Epithelial cell of proximal tubule (primary cell): Measurements from ENCODE around the gene SERPING1. TPM values are rescaled to one million over a fixed set of nuclear protein-coding genes. Genes with fewer than 3 reads are reported as not detected.
A peak's percentile ranks its signal among the peaks of the same experiment; 100 is the strongest.

Experiments used
- DNase-seq: peaks from one replicate; pipeline ENCODE4 v3.0.0-alpha.2; 2011; ENCODE audit warnings: low read depth
- H3K4me3 ChIP-seq: 2 replicates; pipeline ENCODE4 v1.5.1; 2011; ENCODE audit warnings: low read depth, mild to moderate bottlenecking, low read length
- CTCF ChIP-seq: conservative IDR thresholded peaks from 2 replicates; pipeline ENCODE4 v1.5.1; 2012; ENCODE audit warnings: low read depth, mild to moderate bottlenecking, low read length
- total RNA-seq: library from RNA; depleted of rRNA; stranded (reverse); fragments of >200 nt; gene quantifications from 2 replicates; pipeline ENCODE4 v1.2.3, GENCODE V29; 2015

SERPING1 gene
- total RNA-seq, 1 donor from 2014 or later = 49.8 TPM

GRCh38 chr11:57646799-57647303 lies 49.4 kb downstream of the SERPING1 start:
- no peak for TF ChIP-seq CTCF
- DNase-seq = no peak

GRCh38 chr11:57647372-57647771 lies 49.9 kb downstream of the SERPING1 start:
- TF ChIP-seq CTCF = no peak
- no peak for DNase-seq
- H3K4me3 ChIP-seq = no peak overlapping the region

More at GRCh38 chr11:57646799-57647303, 49.4 kb downstream of the SERPING1 start:
- no peak overlapping the region for H3K4me3 ChIP-seq

GRCh38 chr11:57647960-57648800 lies 50.7 kb downstream of the SERPING1 start:
- TF ChIP-seq CTCF = no peak

GRCh38 chr11:57648801-57649735 lies 51.6 kb downstream of the SERPING1 start:
- no peak for TF ChIP-seq CTCF
- peak overlapping the region; percentile 45 for H3K4me3 ChIP-seq
- no peak for DNase-seq

More at GRCh38 chr11:57647960-57648800, 50.7 kb downstream of the SERPING1 start:
- no peak overlapping the region for H3K4me3 ChIP-seq
- no peak for DNase-seq

- no peak for DNase-seq
Measured at GRCh38 chr11:57649826-57650738, 52.6 kb downstream of the SERPING1 start, which contains the start of gene YPEL4. TSS of gene YPEL4 (minus strand) at chr11:57649912. CDS start at chr11:57647107, 2,805 bp downstream.

More at GRCh38 chr11:57649826-57650738, 52.6 kb downstream of the SERPING1 start, which contains the start of gene YPEL4:
- peak within 1 kb of the TSS; percentile 45 for H3K4me3 ChIP-seq
- no peak for TF ChIP-seq CTCF
